ENCODE measurements around the gene ADGB.

The ADGB gene

GRCh38 chr6:146634022-146634421 lies 35.2 kb downstream of the ADGB start:
- no peak for DNase-seq (ENCODE audit: low spot score)

- no peak for DNase-seq (ENCODE audit: low spot score)
Measured at GRCh38 chr6:146635165-146635564, 36.4 kb downstream of the ADGB start.

GRCh38 chr6:146636481-146636880 lies 37.7 kb downstream of the ADGB start:
- no peak for DNase-seq (ENCODE audit: low spot score)

- DNase-seq (ENCODE audit: low spot score): no peak
Measured at GRCh38 chr6:146642921-146643320, 44.1 kb downstream of the ADGB start.

- DNase-seq (ENCODE audit: low spot score): no peak
Measured at GRCh38 chr6:146650799-146651481, 52.2 kb downstream of the ADGB start.

- no peak for DNase-seq (ENCODE audit: low spot score)
Measured at GRCh38 chr6:146651482-146651863, 52.7 kb downstream of the ADGB start.

- no peak for DNase-seq (ENCODE audit: low spot score)
Measured at GRCh38 chr6:146657432-146657831, 58.7 kb downstream of the ADGB start.

- DNase-seq (ENCODE audit: low spot score): no peak
Measured at GRCh38 chr6:146664871-146665360, 66.1 kb downstream of the ADGB start.

GRCh38 chr6:146666909-146667308 lies 68.1 kb downstream of the ADGB start:
- no peak for DNase-seq (ENCODE audit: low spot score)

GRCh38 chr6:146670161-146670560 lies 71.4 kb downstream of the ADGB start:
- no peak for DNase-seq (ENCODE audit: low spot score)

- DNase-seq (ENCODE audit: low spot score): no peak
Measured at GRCh38 chr6:146673069-146673468, 74.3 kb downstream of the ADGB start.

- no peak for DNase-seq (ENCODE audit: low spot score)
Measured at GRCh38 chr6:146679386-146679785, 80.6 kb downstream of the ADGB start.

- no peak for DNase-seq (ENCODE audit: low spot score)
Measured at GRCh38 chr6:146682919-146683318, 84.1 kb downstream of the ADGB start.

GRCh38 chr6:146689806-146690205 lies 91.0 kb downstream of the ADGB start:
- no peak for DNase-seq (ENCODE audit: low spot score)

GRCh38 chr6:146693342-146693741 lies 94.6 kb downstream of the ADGB start:
- DNase-seq (ENCODE audit: low spot score): no peak

GRCh38 chr6:146697921-146698320 lies 99.1 kb downstream of the ADGB start:
- no peak for DNase-seq (ENCODE audit: low spot score)

- peak; percentile 44 for DNase-seq (ENCODE audit: low spot score)
Measured at GRCh38 chr6:146700078-146700686, 101.4 kb downstream of the ADGB start.

- DNase-seq (ENCODE audit: low spot score): no peak
Measured at GRCh38 chr6:146701632-146702031, 102.9 kb downstream of the ADGB start.

GRCh38 chr6:146709036-146709622 lies 110.4 kb downstream of the ADGB start:
- DNase-seq (ENCODE audit: low spot score): no peak

- DNase-seq (ENCODE audit: low spot score): no peak
Measured at GRCh38 chr6:146719387-146719786, 120.6 kb downstream of the ADGB start.

GRCh38 chr6:146739696-146740095 lies 140.9 kb downstream of the ADGB start:
- no peak for DNase-seq (ENCODE audit: low spot score)

GRCh38 chr6:146741609-146742008 lies 142.8 kb downstream of the ADGB start:
- no peak for DNase-seq (ENCODE audit: low spot score)

GRCh38 chr6:146753306-146753705 lies 154.5 kb downstream of the ADGB start:
- DNase-seq (ENCODE audit: low spot score): no peak

Measured in CD4-positive, alpha-beta T cell treated with Interleukin-2 at 100 ng/mL for 4 hours (primary cell).